HG03066 (cell line): ENCODE measurements around the gene NKX1-2.

Experiments used
- ATAC-seq: cut with Tn5 transposase; IDR thresholded peaks from one replicate; pipeline ENCODE4 v1.9.1; 2021; ENCODE audit warnings: low read depth; ENCODE audit not compliant: unreplicated experiment

The NKX1-2 gene

DNA sequence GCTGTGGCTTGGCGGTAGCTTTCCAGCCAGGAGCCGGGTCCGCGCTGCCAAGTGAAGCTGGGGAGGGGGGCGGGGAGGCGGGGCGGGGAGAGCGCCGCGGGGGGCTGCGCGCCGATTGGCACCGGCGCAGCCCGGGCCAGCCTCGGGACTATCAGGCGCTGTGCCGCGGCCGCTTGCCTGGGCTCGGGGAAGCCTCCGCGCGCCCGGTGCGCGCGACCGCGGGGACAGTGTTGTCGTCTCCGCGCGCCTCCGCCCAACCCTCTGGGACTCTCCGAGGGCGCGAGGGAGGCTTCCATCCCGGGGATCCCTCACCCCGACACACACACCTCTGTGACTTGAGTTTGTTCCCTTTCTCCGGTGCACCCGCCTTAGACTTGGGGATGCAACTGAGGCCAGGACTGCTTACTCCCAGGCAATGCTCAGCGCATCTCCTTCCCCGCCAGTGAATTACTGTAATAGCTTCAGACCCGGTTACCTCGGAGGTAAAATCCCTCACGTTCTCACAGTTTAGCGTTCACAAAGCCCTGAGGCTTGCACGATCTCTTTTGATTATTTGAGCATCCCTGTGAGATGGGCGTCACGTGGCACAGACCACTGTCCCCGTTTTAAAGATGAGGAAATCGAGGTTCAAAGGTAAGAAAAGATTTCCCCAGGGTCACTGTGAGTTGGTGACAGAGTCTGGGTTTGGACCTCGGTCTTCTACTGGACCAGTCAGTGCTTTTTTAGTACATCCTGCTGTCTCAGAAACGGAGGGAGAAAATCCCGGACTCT is at the start of gene NKX1-2:
Gene NKX1-2, minus strand, starts transcription at position 24 of the 771 bp plus-strand sequence. CDS start 92 bp downstream, outside the sequence.
- ATAC-seq: no peak

DNA sequence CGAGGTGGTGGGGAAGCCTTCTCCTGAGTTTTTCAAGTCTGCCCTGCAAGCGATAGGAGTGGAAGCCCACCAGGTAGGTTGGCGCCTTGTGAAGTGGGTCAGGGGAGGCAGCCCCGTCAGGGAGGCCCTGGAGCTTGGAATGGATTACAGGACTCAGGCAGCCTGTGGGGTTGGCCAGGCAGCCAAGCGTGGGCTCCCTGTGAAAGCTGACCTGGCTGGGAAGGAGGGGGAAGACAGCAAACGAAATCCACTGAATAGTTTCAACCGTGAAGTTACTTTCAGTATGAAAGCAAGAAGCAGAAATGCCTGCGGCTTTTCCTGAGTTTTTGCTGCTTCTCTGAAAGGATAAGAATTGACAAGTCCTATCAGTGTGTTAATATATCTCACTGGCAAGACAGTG is 48.2 kb upstream of the NKX1-2 start:
- no peak for ATAC-seq

DNA sequence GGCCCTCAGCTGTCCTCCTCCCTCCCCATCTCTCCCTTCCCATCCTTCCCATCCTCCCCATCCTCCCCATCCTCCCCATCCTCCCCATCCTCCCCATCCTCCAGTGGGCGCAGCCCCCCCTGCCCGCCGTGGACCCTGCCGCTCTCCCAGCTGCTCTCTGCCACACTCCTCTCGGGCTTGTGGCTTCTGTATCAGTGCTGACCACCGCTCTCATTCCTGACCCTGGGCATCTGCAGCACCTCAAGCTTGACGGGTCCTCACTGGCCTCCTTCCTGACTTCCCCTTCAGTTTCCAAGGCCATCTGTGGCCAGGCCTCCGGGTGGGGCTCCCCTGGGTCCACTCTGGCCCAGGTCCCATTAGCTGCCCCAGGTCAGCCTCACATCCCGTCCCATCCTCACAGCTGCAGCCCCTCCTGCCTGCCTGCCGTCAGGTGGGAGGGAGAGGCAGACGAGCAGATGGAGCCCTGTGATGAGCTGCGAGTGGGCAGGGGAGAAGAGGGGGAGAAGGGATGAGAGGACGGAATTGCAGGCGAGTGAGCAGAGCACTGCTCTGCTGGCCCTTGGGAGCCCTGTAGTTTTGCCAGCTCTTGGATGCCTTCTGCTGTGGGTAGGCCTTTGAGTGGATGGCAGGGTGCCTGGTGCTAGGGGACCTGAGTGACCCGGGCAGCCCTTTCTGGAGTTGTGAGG is 47.5 kb upstream of the NKX1-2 start:
- ATAC-seq: no peak

DNA sequence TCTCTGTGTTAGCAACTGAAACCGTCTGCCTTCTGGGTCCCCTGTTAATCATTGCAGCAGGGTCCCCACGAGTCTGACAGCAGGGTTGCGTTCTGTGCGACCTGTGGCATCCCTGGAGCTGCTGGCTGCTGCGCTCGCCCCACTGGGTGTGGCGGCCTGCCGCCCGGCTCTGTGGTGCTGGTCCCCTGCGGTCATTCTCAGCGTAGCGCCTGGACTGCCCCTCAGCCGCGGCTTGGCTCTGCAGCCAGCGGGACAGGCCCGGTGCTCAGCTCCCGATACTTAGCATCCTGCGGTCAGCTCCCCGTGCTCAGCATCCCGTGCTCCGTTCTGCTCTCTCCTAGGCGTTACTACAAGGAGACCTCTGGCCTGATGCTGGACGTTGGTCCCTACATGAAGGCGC is 46.8 kb upstream of the NKX1-2 start:
- ATAC-seq: no peak

DNA sequence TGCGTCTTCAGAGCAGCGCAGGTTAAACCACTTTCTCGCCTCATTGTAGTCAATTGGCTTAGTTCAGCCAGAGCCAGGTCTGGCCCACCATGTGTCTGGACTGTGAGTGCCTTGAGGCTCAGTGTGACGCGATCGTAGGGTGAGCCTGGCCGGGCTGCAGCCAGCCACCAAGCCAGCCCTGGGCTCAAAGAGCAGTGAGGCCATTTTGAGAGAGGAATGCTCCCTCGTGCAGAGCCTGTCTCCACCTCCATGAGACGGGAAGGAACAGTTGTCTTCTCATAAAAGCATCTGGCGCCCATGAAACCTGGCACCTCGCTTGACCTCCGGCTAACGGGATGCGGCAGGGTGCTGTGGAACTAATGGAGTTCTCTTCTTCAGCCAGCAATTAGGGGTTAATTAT is 46.3 kb upstream of the NKX1-2 start:
- ATAC-seq: no peak

DNA sequence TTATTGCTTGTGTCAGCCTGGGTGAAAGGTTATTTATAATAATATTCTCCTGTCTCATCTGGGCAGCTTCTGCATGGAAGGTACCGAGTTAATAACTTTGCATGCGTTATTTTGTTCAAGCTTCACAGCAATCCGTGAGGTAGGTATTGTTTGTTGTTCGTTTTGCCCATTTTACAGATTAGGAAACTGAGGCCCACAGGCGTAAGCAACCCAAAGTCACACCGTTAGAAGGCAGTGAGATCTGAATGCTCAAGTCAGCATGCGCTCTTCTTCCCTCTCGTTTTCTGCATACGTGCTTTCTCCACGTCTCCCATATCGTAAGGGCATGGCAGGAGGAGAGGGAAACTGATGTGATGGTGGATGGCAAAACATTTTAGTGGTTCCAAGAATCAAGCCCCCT is 45.9 kb upstream of the NKX1-2 start:
- ATAC-seq: no peak

DNA sequence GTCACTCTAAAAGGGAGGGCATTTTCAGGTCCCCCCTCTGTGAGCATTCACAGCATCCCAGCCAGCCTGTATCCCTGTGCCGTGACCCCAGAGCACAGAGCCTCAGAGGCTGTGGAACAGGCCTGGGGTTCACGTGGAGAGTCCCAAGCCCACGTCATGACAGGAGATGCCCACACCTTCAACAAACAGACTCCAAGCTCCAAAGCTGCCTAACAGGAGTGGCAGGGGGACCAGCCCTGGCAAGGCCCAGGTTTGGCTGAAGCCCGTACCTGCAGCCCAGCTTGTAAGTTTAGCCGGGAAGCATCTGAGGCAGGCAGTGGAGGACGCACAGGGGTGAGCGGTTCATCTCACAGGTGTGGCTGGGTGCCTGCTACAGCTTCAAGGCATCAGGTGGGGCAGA is 45.3 kb upstream of the NKX1-2 start:
- no peak for ATAC-seq

DNA sequence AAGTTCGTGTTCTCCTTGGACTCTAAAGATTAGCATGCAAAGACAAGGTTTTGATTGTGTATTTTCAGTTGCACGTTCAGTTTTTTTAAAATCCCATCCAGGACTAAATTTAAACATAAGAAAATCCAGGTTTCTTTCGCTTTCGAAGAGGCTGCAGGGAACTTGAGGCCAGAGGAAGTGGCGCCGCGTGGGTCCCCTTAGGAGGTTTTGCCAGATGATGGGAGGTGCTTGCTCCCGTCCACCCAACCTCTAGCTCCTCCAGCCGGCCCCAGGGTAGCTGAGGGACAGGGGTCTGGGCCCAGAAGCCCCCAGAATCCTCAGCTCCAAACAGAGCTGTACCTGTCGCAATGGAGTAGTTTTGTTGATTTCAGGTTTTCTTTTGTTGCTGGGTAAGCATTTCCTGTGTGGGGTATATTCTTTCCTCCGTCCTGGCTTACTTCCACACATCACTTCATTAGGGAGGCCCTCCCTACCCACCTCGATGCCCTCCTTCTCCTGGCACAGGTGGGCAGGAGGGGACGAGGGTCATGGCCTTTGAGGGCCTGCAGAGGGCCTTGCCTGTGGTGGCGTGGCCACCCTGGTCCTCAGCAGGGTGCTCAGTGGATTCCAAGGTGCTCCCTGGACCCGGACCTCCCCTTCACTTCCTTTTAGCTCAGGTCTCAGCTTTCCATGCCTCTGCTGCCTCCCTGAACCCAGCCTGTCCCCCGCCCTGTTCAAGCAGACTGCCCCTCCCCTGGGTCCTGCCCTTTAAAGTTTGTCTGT is 44.4 kb upstream of the NKX1-2 start:
- ATAC-seq: no peak

DNA sequence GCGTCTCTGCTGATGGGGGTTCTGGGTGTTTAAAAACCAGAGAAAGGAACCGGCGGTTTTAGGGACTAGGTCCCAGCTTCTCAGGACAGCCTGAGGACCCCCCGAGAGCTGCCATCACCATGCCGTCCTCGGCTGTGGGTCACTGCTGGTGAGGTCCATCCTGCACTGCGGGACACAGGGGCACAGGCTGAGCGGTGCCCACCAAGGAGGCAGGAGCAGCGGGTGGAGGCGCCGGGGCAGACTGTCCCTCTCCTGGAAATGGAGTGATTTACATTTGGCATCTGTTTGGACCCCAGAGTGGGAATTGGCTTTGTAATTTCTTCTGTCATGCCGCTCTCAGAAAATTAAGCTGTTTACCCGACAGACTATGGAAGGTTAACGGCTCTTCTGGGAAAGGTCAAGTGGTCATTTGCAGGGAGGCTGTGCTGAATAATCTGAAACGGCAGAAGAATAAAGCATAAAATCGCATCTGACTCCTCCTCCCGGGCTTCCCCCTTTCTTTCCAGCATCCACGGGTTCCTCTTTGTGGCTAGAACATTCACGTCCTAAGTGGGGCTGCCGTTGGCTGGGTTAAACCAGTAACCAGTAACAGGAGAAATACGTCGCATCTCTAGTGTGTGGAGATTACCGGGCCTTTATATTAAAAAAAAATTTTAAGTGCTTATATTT is 43.5 kb upstream of the NKX1-2 start:
- ATAC-seq: no peak

DNA sequence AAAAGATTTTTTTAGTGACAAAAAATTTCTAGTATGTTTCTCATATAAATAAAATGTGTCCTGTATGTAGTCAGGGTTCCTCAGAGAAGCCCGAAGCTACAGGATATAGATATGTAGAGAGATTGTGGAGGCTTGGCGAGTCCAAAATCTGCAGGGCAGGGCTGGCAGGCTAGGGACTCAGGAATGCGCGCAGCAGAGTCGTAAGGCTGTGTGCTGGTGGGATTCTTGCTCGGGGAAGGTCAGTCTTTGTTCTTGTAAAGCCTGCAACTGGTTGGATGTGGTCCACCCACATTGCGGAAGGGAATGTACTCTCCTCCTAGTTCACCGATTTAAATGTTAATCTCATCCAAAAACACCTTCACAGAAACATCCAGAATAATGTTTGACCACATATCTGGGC is 42.4 kb upstream of the NKX1-2 start:
- no peak for ATAC-seq

DNA sequence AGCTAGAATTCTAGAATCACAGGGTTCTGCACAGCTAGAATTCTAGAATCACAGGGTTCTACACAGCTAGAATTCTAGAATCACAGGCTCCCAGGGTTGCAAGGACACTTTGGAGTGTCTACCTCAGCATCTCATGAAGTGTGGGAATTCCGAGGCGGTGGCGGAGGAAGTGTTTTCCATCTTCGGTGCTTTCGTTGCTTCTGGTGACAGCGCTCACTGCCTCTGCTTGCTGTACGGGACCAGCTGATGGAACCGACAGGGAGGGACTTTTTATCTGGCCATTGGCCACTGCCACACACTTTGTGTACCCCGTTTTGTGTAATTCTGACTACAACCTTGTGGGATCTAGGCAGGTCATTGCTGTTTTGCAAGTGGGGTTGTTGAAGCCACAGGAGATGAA is 41.3 kb upstream of the NKX1-2 start:
- no peak for ATAC-seq

DNA sequence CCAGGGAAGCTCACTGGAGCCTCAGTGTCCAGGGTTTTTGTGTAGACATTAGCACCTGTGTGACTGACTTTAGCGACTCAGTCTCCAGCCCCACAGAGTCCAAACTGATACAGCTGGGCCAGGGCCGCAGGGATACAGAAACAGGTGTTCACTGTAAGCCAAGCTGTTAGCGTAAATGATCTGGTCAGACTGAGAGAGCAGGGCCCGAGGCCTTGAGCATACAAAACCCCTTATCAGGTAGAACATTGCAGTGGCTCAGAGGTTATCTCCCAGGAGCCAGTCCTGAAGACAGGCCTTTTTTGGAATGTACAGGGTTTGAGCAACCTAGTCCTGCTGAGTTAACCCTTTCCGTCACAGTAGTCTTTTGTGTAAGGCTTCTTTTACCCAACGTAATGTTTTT is 36.8 kb upstream of the NKX1-2 start:
- no peak for ATAC-seq

DNA sequence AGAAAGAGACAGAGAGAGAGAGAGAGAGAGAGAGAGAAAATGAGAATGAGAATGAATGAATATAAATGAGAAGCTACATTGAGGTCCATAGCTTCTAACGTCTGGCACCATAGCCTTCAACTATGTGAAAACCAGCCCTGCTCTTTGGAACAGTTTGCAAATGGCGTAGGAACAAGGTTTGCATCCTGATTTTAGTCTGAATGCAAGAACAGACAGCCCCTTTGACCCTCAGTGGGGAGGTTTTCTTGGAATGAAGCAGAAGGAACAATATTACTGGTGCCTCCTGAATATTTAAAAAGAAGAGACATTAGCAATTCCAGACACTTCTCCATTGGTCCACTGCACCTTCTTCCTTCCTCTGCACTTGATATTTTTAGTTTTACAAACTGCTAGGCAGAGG is 34.8 kb upstream of the NKX1-2 start:
- no peak for ATAC-seq

DNA sequence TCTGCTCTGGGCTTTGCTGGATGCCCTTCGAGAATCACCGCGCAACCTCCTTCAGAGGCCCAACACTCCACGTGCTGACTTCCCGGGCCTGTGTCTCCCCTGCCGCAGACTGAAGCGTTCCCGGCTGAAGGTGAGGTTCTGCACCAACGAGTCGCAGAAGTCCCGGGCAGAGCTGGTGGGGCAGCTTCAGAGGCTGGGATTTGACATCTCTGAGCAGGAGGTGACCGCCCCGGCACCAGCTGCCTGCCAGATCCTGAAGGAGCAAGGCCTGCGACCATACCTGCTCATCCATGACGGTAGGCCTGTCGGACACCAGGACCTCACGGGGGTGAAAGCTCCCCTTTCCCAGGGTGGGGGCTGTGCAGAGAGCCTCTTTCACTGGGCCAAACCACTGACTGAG is 34.2 kb upstream of the NKX1-2 start:
- no peak for ATAC-seq

DNA sequence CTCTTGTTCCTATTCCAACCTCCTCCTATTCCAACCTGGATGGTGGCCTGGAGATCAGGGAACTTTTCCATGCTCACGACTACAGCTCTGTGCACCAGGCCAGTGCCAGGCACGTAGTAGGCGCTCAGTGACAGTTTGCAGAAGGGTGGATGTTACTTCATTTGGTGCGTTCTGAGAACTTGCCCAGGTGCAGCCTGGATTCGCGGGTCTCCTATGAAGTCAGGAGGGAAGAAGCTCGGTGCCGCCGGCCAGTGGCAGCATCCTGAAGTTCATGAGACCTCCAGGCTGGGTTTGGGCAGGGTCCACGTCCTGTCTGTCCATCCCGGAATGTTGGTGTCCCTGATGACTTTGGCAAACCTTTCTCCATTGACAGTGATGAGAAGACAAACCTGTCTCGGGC is 33.0 kb upstream of the NKX1-2 start:
- ATAC-seq: no peak

DNA sequence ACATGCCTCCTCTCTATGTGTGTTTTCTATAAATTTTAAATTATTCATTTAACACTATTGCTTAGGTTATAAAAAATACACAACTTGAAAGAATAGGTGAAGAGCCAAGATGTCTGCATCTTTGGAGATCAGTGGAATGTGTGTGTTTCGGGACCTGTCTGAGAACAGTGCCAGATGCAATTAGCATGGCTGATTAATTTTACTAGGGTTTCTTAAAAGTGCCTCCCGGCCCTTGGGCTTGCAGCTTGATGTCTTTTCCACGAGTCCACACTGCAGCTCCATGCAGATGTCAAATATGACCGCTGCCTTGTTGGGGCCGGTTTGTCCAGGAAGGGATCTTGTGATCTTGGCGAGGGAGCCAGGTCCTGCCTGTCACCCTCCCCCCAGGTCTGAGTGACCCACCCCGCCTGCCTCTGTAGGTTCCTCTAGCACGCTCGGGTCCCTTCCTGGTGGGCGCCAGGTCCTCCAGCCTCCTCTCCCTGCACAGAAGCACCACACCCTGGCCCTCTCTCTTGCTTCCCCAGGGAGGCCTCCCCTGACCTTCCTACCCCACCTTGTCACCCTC is 32.5 kb upstream of the NKX1-2 start:
- ATAC-seq: no peak

DNA sequence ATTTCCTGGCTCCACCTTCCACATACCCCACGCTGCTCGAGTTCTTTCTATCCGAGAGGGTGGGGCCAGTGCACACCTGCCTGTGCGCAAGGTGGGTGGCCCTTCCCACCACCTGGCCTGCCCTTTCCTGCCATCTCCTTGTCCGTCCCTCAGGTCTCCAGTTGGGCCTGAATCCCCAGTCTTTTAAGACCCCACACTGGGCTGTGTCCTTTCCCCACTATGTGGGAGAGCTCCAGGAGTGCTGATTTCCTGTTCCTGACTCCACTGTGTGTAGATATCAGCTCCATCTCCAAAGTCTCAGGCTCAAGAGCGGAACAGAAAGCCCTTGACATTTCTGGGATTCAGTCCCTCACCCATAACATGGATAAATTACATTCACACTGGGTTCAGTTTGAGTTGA is 31.9 kb upstream of the NKX1-2 start:
- ATAC-seq: no peak

DNA sequence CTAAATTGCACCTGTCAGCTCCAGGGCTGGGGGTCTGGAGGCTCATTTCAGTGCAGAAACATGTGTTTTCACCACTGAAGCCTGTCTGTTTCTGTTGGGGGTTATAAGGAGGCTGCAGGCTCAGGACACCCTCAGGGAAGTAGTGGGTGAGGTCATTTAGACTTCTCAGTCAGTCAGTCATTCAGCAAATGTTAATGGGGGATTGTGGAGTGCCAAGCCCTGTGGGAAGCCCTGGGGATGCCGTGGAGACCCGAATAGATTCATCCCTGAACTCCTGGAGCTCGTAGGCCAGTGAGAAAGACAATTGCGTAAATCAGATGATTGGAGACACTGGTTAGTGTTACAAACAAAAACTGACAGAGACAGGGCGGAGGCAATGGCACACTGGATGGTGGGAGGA is 31.0 kb upstream of the NKX1-2 start:
- no peak for ATAC-seq

DNA sequence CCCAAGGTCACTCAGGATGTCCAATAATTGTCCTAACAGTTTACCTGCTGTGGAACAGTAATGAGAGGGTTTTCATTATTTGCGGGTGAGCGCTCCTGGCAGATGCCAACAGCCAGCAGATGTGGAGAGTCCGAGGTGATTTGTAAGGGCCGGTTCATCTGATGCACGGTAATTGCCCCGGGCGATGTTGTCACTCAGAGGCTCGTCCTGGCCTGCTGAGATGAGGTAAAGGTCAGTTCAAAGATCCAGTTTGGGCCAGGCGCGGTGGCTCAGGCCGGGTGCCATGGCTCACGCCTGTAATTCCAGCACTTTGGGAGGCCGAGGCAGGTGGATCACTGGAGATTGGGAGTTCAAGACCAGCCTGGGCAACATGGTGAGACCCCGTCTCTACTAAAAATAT is 28.7 kb upstream of the NKX1-2 start:
- ATAC-seq: no peak

DNA sequence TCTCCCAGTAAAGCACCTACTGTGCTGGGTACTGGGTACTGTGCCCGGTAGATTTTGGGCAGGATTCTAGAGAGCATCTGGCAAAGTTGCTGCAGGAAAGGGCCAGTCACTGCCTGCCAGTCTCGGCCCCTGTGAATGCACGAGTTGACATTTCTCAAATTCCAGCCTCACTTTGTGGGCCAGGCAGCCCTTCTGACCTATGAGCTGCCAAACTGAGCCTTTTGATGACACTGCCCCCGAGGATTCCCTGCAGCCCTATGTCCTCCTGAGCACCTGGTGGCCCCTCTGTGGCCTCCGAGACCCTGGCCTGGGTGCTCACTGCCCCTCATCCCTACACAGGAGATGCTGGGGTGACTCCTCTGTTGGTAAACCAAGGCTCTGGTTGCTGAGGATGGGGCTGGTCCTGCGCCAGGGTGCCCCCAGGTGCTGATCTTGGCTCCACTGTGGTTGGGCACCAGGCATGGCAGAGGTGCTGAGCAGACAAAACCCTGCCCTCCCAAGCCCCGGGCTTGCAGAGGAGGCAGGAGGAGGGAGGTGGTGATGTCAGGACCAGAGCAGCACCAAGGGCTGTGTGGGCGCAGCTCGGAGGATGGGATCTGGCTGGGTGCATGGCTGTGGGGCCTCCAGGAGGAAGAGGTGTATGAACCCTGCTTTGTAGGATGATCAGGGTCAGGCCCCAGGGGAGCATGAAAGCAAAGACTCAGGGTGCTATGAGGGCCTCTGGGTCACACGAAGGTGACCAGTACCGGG is 28.0 kb upstream of the NKX1-2 start:
- ATAC-seq: no peak
